Activated CD4-positive, alpha-beta T cell treated with anti-CD3 and anti-CD28 coated beads, Interleukin-2, amount 50 U/mL, for 48 hours (primary cell): ENCODE measurements around the gene EEF1AKMT4.

Experiments
- DNase-seq, 2 experiments: peaks; one replicate each; pipeline ENCODE4 v3.0.0-alpha.2; 2020

Gene EEF1AKMT4

DNA sequence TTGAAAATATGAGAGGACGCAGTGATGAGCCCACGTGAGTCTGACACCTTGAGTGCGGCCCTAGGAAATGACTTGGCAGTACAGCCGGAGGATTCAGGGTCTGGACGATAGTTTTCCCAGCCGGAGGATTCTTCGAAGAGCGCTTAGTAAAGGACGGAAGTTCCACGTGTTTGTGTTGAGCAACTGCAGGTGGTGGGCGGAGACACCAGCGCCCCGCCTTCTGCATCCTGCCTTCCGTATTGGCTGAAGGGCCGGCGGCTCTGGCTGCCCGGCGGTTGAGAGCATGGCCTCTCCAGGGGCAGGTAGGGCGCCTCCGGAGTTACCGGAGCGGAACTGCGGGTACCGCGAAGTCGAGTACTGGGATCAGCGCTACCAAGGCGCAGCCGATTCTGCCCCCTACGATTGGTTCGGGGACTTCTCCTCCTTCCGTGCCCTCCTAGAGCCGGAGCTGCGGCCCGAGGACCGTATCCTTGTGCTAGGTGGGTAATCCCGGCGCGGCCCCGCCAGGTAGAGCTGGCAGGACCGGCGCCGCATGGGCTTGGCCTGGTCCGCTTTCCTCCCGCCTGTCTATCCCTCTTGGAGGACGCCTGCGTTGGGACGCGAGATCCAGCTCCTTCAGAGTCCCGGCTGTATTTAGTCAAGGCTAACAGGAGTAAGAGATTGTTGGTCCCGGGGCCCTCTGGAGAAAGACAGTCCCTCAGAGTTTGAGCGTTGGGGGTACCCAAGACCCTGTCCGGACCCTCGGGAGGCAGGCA is at the start of gene EEF1AKMT4:
Gene EEF1AKMT4, plus strand, starts transcription at position 261 of the 755 bp plus-strand sequence. Its CDS starts 23 bp downstream, at position 284.
- peak; percentile 96 to 97 for DNase-seq

DNA sequence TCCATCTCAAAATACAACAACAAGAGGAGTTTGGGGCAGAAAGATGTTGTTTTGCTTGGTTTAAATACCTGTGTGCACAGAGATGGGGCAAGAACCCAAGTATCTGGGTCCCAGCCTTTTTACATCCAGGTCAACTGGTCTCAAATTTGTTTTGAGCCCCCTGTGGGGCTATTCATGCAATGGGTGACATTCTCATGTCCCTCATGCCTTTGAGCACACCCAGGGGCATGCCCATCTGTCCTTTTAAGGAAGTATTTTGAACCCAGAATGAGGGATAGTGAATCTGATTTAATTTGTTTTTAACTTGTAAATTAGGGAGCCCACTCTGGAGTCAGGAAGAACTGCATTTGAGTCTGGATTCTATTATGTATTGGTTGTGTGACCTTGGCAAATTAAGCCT is 48.6 kb upstream of the EEF1AKMT4 start:
- DNase-seq = no peak

DNA sequence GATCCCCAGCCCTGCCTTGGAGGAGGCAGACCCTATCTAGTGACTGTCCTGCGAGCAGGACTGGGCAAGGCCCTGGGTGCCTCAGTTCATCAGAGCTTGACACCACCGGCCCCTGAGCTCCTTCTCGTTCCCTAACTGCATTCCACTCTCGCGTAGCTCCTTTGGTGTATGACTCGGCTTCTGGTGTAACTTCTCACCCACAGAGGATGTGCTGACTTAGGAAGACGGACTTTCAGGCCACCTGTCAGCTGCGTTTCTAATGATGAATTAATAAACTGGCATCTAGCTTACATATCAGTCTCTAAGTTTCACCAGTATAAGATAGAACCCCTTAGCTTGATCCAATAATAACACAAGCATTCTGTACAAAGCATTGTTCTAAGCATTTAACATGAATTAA is 45.9 kb upstream of the EEF1AKMT4 start:
- no peak for DNase-seq

DNA sequence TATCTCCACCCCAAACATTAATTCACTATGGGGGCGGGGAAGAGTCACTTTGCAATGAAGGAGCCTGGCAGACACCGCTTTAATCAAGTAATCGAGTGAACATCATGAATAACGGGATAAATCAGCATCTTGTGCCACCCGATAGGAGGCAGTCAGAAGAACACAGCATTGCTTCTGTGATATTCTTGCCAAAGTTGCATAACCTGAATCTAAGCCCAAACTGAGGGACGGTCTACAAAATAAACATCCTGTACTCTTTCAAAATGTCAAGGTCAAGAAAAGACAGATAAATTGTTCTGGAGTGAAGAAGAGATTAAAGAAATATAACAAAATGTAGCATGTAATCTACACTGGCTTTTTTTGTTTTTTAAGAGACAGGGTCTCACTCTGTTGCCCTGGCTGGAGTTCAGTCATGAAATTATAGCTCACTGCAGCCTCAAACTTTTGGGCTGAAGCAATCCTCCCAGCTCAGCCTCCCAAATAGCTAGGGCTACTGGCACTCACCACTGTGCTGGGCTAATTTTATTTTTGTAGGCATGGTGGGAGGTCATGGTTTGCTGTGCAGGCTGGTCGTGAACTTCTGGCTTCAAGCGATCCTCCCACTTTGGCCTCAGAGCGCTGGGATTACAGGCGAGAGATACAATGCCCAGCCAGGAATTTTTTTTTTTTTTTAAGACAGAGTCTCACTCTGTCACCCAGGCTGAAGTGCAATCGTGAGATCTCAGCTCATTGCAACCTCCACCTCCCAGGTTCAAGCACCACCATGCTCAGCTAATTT is 40.1 kb upstream of the EEF1AKMT4 start:
- no peak for DNase-seq

DNA sequence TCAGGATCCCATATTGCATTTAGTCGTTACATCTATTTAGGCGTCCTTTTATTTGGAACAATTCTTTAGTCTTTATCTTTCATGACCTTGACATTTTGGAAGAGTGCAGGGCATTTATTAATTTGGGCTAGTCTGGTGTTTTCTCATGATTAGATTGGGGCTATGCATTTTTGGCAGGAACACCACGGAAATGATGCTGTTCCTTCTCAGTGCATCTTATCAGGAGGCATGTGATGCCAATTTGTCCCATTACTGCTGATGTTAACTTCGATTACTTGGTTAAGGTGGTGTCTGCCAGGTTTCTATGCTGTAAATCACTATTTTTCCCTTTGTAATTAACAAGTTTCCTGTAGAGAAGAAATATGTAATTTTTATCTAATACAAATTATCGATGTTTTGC is 38.2 kb upstream of the EEF1AKMT4 start:
- DNase-seq = no peak

DNA sequence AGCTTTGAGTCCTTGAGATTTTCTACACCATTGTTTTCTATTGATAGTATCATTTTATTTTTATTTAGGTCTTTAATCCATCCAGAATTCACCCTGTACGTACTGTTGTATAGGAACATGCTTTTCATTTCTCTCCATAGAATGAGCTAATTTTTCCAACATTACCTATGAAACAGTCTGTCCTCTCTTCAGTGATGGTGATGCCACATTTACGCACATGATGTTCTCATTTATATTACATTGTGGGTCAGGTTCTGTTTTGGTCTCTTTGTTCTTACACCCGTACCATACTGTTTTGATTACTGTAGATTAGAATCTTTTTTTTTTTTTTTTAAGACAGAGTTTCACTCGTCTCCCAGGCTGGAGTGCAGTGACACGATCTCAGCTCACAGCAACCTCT is 37.8 kb upstream of the EEF1AKMT4 start:
- DNase-seq = no peak

DNA sequence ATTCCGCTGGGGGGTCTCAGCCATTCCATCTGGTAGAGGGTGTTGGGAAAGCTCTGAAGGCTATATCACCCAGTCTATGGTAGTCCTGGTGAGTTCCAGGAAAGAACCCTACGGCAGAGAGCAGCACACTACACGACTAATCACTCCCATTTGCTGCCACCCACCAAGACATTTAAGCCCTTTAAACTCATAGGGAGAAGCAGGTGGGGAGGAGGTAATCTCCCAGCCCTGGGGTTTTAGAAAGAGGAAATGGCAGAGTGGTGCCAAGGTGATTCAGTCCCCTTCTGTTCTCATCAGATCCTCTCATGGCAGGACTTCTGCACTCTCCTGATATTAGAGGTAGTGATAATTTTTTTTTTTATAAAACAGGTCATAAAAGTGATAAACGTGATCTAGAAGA is 30.7 kb upstream of the EEF1AKMT4 start:
- no peak for DNase-seq

DNA sequence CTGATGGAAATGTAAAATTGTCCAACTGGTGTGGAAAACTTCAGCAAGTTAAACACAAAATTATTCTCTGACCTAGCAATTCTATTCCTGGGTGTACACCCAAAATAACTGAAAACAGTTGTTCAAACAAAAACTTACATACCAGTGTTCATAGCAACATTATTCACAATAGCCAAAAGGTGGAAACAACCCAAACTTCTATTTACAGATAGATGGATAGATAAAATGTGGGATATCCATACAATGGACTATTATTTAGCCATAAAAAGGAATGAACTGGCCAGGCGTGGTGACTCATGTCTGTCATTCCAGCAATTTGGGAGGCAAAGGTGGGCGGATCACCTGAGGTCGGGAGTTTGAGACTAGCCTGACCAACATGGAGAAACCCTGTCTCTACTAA is 27.0 kb upstream of the EEF1AKMT4 start:
- DNase-seq = no peak

DNA sequence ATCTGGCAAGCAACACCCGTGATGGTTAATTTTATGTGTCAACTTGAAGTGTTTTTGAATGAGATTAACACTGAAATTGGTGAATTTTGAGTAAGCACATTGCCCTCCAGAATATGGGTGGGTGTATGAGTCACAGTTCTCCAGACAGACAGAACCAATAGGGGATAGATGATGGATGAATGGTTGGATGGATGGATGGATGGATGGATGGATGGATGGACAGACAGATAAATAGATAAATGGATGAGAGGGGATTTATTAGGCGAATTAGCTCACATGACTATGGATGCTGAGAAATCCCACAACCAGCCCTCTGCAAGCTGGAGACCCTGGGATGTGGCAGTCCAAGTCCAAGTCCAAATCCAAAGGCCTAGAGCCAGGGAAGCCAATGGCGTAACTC is 25.5 kb upstream of the EEF1AKMT4 start:
- DNase-seq = no peak

DNA sequence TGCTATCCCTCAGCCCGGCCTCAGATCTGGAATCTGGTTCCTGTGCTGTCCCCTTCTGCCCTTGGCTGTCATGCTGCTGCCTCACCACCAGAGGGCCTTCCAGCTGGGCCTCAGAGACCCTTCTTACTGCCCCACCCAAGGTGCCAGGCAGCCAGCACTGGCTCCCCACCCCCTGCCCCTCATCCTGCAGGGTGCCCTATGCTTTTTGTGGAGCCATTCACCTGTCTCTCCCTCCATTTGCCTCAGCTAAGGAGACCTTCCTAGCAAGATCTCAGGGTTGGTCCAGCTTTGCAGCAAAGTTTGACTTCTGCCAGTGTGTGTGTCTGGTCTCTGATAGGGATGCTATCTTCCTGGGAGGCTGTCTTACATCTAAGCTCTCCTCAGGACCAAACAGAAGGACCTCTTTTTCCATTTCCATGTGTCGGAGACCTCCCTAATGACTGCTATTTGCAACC is 22.0 kb upstream of the EEF1AKMT4 start:
- DNase-seq = peak; percentile 47 to 62

DNA sequence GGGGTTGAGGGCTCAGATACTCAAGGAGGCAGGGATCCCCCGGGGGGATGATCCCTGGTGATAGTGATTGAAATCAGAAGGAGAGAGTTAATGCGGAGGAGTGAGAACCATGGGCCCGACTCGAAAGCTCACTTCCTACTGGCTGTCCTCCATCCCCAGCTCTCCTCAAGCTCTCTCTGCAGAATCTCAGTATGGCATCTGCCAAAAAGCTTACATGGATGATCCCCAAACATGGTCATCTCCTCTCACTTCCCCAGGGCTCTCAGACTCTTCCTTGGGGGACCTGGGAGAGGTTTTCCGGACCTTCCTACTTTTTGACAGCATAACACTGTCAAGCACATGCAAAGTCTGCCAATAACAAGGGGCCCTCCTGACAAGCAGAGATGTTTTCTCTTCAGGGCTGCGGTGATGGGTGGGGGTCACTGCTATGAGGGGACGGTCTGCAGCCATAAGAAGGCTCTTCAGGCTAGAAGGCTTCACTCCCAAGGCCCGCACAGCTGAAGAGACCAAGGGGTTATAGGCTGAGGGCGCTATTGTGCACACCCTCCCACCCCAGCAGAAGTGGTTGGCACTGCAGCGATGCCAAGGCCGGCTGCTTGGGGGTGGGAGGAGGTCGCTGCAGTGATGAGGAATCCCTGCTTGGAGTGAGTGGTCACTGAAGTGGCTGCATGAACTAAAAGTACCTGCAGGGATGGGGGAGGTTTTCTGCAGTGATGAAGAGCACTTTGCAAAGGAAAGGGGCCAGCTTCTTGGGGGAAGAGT is 20.9 kb upstream of the EEF1AKMT4 start:
- DNase-seq = no peak

DNA sequence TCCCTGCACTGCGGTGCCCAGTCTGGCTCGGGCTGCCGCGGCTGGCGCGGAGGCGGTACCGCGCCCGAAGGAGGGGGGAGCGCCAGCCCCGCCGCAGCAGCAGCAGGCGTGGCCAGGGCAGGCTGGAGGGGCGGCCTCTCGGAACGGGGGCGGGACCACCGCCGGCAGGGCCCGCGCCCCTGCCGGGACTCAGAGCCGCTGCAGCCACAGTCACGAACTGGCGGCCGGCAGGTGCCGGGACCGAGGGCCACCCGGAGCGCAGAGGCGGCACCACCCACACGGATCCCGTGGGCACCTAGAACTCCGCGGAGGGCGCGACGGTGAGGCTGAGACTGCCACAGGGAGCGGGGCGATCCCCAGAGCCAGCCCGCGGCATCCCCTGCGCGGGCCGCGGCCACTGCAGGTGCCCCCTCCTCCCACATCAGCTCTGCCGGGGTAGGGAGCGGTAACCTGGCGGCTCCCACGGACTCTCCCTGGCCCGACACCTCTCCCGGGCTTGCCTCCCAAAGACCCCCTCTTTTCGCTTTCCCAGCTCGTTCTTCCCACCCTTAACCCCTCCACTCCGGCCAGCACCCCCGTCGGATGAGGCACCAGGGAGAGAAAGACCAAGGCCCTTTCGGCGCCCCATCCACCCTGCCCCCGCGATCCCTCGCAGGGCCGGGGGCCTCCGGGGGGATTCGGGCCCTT is 19.9 kb upstream of the EEF1AKMT4 start, which contains the start of gene VWA5B2:
Gene VWA5B2, plus strand, starts transcription at position 192 of the 687 bp plus-strand sequence. CDS start 944 bp downstream, outside the sequence.
- DNase-seq = peak; percentile 62 to 71

DNA sequence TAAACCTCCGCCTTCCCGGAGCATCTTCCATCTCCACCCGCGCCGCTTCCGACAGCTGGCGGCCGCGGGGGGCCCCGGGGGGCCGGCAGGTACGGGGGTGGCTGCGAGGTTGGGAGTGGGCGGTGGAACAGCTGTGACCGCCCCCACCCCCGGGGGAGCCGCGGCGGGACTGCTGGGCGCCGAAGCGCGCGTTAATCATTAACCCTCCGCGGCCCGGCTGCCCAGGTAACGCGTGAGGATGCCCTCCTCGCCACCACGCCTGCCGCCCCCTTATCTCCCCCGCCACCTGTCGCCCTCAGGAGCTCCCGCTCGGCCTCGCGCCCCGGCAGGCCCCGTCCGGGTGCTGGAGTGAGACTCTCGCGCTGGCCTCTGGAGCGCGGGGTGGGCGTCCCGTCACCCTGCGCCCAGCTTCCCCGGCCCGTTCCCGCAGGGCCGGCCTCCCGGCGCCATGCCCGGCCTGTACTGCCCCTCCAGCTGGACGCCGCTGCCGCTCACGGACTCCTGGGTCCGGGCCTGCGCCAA is 19.3 kb upstream of the EEF1AKMT4 start:
- no peak for DNase-seq

DNA sequence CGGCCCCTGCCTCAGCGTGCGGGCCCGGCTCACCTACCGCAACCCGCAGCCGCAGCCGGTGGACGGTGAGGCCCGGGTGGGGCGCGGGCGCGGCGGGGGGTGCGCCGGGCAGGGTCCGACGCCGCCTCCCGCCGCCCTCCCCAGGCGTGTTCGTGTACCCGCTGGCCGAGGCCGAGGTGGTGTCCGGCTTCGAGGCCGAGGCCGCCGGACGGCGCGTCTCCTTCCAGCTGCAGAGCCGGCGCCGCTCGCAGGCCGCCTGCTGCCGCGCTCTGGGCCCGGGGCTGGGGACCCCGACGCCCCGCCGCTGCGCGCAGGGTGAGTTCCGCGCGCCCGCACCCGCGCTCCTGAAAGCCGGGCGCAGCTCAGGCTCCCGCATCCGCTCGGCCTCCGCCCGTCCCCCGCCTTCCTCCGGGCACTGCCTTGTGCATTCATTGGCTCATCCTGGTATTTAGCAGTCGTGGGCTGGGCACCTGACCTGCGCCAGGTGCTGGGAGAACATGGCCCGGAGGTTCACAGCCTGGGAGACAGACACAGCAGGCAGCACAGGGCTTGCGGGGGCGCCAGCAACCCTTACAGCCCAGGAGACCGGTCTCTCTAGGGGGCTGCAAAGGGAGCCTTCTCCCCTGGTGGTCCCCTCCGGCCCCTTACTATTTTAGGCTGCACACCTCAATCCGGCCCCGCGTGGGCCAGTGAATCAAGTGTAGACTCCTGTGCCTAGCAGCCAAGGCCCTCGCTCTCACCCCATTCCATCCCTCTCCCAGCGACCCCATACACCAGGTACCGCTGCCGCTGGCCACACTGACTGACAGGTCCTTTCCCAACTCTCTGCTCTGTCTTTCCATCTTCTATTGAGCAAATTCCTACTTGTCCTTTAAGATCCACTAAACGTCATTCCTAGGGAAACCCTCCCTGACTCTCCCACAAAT is 18.6 kb upstream of the EEF1AKMT4 start:
- no peak for DNase-seq

DNA sequence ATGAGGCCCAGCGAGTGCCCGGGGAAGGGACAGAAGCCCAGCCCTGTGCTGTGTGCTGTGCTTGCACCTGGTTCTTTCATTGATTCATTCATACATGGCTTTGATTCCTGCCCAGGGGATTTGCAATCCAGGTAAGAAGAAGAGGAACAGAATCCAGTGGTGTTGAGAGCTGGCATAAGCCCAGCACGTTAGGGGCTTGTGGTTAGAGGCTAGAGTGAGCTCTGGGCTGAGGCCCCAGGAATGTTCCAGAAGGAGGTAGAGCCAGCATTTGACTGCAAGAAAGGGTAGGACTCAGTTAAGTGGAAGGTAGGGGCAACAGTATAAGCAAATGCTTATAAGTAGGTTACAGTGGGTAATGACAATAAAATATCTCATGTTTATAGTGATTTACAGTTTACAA is 17.8 kb upstream of the EEF1AKMT4 start:
- DNase-seq = no peak

DNA sequence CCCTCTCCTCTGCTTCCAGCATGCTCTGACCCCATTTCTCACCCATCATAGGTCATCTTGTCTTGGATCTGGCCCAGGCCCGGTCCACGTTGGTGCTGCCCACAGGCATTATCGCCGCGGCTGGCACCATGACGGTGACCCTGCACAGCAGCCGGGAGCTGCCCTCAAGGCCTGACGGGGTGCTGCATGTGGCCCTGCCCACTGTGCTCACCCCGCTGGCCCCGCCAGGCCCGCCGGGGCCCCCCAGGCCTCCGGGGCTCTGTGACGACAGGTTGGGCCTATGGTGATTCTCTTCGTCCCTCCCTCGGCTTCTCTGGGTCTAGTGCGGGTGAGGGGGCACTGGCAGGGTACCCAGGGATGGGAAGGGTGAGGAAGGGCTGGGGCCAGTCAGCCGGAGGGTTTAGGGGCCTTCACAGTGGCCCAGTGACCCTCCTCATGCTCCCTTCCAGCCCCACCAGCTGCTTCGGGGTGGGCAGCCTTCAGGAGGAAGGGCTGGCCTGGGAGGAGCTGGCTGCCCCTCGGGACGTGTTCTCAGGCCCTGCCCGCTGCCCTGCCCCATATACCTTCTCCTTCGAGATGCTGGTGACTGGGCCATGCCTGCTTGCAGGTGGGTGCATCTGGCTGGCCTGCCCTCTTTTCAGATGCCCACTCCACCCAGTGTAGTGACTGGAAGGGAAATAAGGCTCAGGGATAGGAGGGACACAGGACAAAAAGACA is 16.2 kb upstream of the EEF1AKMT4 start:
- no peak for DNase-seq

DNA sequence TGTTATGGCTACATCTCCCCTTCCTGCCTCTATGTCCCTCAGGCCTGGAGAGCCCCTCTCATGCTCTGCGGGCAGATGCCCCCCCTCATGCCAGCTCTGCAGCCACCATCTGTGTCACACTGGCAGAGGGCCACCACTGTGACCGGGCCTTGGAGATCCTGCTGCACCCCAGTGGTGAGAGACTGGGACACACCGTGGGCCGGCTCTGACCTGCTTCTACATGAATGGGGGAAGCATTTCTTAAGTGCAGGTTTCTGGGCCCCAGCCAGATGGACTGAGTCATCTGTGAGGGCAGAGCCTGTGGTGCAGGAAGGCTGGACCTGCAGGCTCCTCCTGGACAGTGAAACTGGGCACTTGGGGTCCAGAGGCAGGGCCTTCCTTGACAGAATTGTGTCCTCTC is 15.2 kb upstream of the EEF1AKMT4 start:
- no peak for DNase-seq

DNA sequence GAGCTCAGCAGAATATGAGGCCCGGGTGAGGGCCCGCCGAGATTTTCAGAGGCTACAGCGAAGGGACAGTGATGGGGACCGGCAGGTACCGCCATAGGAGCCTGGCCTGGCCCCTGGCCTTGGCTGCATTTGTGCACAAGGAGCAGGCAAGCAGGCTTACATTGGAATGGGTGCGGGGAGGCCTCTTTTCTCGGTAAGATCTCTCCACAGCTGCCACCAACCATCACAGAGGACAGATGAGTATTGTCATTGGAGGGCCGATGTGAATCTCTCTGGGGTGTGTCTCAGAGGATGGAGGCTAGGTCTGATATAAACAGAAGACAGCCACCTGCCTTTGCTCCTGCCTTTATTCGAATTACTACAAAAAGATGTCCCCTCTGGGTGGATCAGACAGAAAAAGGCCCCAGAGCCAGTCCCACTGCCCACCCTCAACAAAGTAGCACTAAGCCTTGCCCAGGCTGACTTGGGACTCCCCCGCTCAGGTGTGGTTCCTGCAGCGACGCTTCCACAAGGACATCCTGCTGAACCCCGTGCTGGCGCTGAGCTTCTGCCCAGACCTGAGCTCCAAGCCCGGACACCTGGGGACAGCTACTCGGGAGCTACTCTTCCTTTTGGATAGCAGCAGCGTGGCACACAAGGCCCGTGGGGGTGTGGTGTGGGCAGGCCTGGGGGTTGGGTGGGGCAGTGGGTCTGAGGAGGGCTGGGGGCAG is 14.6 kb upstream of the EEF1AKMT4 start:
- DNase-seq = no peak

DNA sequence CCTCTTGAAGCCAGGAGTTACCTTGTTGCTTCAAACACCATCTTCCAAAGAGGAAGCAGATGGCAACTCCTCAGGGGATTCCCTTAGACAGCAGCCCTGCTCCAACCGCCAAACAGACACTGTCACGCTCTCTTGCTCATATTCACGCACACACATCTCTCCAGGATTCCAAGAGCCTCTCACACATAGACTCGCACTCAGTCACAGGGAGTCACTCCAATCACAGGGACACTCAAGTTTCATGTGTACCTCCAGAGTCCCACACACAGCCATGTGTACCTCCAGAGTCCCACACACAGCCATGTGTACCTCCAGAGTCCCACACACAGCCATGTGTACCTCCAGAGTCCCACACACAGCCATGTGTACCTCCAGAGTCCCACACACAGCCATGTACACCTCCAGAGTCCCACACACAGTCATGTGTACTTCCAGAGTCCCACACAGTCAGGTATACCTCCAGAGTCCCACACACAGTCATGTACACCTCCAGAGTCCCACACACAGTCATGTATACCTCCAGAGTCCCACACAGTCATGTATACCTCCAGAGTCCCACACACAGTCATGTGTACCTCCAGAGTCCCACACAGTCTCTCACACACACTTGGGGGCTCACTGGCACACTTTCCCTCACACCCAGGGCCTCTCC is 14.0 kb upstream of the EEF1AKMT4 start:
- no peak for DNase-seq
